GM12873 (cell line): ENCODE data around the gene PCDHGB2.

Source experiments
- TF ChIP-seq, protein P1 (sequence below): IDR thresholded peaks from 2 replicates; pipeline ENCODE4 v1.5.1; 2012; ENCODE audit warnings: low read depth, mild to moderate bottlenecking, moderate library complexity, low read length, control low read depth; ENCODE audit not compliant: insufficient read depth; ENCODE audit errors: missing control alignments

PCDHGB2 gene

DNA sequence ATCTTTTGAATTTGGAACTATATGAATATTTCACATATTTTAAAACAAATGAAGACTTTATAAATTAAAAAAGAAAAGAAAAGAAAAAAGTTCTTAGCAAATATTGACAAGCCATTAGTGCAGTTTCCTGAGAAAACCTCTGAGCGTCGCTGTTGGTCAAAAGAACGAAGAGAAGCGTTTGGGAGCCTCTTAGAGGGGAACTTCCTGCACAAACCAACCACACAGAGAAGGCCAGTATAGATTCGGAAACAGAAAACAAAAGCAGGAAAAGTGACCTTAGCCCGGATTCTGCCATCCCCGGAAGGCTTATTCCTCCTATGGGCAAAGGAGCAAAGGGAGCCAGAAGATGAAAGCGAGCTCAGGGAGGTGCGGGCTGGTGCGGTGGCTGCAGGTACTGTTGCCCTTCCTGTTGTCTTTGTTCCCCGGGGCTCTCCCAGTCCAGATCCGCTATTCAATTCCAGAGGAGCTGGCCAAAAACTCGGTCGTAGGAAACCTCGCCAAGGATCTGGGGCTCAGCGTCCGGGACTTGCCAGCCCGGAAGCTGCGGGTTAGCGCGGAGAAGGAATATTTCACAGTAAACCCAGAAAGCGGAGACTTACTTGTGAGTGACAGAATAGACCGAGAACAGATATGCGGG is at the start of gene PCDHGB2:
Gene PCDHGB2 (plus strand): TSS at position 205 of the 637 bp plus-strand sequence. CDS start 142 bp downstream, at position 347.
- TF ChIP-seq, protein P1, sequence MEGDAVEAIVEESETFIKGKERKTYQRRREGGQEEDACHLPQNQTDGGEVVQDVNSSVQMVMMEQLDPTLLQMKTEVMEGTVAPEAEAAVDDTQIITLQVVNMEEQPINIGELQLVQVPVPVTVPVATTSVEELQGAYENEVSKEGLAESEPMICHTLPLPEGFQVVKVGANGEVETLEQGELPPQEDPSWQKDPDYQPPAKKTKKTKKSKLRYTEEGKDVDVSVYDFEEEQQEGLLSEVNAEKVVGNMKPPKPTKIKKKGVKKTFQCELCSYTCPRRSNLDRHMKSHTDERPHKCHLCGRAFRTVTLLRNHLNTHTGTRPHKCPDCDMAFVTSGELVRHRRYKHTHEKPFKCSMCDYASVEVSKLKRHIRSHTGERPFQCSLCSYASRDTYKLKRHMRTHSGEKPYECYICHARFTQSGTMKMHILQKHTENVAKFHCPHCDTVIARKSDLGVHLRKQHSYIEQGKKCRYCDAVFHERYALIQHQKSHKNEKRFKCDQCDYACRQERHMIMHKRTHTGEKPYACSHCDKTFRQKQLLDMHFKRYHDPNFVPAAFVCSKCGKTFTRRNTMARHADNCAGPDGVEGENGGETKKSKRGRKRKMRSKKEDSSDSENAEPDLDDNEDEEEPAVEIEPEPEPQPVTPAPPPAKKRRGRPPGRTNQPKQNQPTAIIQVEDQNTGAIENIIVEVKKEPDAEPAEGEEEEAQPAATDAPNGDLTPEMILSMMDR, result peak; percentile 27

GRCh38 chr5:141313711-141314110 is 46.1 kb upstream of the PCDHGB2 start:
- TF ChIP-seq, protein P1, result no peak

GRCh38 chr5:141319202-141319601 is 40.6 kb upstream of the PCDHGB2 start:
- TF ChIP-seq, protein P1, result no peak

GRCh38 chr5:141319699-141320098 is 40.1 kb upstream of the PCDHGB2 start:
- TF ChIP-seq, protein P1, result no peak

DNA sequence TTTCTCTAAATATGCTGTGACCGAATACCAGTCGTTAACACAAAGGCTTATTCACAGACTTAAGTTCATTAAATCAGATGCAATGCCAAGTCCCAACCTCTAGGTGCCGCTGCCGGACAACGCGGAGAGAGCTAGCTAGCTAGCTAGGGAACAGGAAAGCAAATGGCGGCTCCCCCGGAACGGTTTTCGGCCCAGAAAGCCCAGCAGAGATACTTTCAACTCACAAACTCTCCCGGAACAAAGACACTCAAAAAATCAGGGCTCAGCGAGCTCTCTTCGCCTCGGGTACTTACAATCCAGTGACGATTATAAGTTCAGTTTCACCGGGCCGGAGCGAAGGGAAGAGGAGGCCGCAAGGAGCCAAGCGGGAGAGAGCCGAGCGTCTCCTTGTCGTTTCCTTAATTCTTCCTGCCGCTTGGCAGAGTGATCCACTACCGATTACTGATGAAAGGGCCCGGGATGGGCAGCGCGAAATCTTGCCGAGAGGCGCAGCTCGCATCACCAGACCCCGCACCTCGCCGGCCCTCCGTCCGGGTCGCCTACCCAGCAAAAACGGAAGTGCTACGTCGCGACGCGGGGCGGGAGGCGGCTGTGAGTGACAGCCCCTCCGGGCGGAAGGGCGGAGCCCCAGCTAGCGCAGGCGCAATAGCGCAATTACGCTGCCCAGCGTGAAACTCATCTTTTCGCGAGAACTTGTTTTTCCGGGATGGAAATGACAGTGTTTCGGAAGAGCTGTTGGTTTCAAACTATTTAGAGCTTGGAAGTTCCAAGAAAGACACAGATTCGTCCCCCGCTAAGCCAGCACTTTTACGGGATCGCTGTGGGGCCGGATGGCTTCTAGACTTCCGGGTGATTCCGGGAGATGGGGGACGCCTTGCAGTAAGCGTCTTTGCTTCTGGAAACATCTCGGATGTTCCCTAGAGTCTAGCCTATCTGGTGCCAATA is 39.3 kb upstream of the PCDHGB2 start, which contains the start of gene TAF7:
Gene TAF7 (minus strand): TSS at position 560 of the 945 bp plus-strand sequence. CDS start 740 bp downstream, outside the sequence.
- TF ChIP-seq, protein P1, result peak; percentile 85

DNA sequence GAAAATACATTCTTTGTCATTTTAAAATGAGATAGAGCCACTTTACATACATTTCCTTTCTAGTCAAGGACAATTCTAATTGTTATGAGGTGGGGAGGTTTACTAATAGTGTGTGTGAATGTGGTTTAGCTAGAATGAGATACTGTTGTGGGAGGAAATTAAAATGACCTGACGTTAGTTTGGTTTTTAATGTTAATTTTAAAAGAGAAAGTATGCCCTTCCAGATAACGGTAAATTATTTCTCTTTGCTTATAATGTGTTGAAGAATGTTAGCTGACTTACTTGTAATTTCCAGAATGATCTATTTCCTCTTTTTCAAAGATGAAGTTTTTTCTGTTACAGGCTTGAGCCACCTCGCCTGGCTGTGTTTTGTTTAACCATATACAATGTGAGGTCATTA is 37.5 kb upstream of the PCDHGB2 start:
- TF ChIP-seq, protein P1, result no peak

DNA sequence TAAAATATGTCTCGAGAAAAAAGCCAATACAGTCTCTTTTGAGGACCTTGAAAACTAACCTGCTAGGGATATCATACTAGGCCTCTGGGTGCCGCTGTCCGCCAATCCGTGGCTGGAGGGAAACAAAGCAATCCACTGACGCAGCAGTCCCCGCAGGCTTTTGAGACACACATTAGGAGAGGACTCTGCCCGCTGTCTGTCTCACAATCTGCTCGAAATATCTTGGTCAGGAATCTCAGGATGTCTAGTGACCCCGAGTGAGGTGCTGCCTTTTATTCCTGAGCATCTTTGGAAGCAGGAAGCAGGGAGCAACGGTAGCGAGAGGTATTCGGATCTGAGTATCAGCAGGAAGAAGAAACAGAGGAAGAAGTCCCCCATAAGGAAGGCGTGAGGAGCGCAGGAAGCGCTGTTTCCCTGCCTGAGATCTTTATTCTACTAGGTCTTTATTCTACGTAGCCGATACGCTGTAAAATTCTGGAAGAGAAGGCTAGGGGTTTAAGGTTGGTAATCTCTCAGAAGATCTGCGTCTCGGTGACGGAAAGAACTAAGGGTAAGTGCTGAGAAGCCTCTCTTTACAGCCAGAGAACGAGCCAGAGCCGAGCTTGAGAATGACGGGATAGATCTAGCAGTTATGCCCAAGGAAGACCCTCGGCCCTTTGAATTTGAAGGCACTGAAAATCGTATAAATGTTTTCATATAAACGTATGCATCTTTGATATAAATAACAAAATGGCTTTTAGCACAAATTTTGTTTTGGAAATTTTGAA is 33.5 kb upstream of the PCDHGB2 start:
- TF ChIP-seq, protein P1, result peak; percentile 49
